ENCODE data around the gene TCF7L2.

DNA sequence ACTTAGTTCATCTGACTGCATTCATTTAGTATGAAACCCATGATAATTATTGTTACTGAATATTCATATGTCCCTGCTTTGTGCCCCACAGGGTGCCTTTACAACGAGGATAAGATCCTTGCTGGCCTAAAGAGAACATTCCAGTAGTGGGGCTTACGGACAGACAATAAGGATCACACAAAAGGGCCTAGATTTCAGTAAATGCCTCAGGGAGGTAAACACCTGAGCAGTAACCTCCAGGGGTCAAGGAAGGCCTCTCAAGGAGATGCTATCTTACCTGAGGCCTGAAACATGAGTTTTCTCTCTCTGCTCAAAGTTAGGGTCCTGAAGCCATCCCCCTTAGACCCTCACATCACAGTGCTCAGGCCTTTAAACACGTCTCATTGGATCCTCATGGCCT, 228.7 kb downstream of the TCF7L2 start:
- TF ChIP-seq, protein P1, sequence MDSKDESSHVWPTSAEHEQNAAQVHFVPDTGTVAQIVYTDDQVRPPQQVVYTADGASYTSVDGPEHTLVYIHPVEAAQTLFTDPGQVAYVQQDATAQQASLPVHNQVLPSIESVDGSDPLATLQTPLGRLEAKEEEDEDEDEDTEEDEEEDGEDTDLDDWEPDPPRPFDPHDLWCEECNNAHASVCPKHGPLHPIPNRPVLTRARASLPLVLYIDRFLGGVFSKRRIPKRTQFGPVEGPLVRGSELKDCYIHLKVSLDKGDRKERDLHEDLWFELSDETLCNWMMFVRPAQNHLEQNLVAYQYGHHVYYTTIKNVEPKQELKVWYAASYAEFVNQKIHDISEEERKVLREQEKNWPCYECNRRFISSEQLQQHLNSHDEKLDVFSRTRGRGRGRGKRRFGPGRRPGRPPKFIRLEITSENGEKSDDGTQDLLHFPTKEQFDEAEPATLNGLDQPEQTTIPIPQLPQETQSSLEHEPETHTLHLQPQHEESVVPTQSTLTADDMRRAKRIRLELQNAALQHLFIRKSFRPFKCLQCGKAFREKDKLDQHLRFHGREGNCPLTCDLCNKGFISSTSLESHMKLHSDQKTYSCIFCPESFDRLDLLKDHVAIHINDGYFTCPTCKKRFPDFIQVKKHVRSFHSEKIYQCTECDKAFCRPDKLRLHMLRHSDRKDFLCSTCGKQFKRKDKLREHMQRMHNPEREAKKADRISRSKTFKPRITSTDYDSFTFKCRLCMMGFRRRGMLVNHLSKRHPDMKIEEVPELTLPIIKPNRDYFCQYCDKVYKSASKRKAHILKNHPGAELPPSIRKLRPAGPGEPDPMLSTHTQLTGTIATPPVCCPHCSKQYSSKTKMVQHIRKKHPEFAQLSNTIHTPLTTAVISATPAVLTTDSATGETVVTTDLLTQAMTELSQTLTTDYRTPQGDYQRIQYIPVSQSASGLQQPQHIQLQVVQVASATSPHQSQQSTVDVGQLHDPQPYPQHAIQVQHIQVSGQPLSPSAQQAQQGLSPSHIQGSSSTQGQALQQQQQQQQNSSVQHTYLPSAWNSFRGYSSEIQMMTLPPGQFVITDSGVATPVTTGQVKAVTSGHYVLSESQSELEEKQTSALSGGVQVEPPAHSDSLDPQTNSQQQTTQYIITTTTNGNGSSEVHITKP (IDR thresholded peaks at IDR 0.05; ENCODE audit: partially characterized antibody) = no peak
- TF ChIP-seq, protein P2, sequence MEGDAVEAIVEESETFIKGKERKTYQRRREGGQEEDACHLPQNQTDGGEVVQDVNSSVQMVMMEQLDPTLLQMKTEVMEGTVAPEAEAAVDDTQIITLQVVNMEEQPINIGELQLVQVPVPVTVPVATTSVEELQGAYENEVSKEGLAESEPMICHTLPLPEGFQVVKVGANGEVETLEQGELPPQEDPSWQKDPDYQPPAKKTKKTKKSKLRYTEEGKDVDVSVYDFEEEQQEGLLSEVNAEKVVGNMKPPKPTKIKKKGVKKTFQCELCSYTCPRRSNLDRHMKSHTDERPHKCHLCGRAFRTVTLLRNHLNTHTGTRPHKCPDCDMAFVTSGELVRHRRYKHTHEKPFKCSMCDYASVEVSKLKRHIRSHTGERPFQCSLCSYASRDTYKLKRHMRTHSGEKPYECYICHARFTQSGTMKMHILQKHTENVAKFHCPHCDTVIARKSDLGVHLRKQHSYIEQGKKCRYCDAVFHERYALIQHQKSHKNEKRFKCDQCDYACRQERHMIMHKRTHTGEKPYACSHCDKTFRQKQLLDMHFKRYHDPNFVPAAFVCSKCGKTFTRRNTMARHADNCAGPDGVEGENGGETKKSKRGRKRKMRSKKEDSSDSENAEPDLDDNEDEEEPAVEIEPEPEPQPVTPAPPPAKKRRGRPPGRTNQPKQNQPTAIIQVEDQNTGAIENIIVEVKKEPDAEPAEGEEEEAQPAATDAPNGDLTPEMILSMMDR (IDR thresholded peaks at IDR 0.05 in 2 of 3, conservative IDR thresholded peaks at IDR 0.05 in 1 of 3; ENCODE audit: insufficient read depth in 2 of 3, low read depth in 1 of 3, low read length in 3 of 3) = no peak
- TF ChIP-seq RCOR1 (IDR thresholded peaks at IDR 0.05; ENCODE audit: borderline replicate concordance in 1 of 2, low read depth in 2 of 2, low read length in 2 of 2) = no peak
